ENCODE results near the gene EDC3. TPM values are rescaled to one million over a fixed set of nuclear protein-coding genes. Genes with fewer than 3 reads are reported as not detected.

Gene EDC3
- total RNA-seq, 1 donor from 2014 or later, result 17.2 TPM

- intact Hi-C loops (cut with micrococcal nuclease), result no loop called here
- no peak overlapping the region for H3K27ac ChIP-seq (replicated peaks)
- H3K4me3 ChIP-seq, result no peak overlapping the region
- H3K36me3 ChIP-seq, result peaks cover 41% of the 10 kb centered on the region
- no peak for TF ChIP-seq CTCF (IDR thresholded peaks at IDR 0.05; ENCODE audit: borderline replicate concordance)
- no peaks in the 10 kb centered on the region for H3K27me3 ChIP-seq (ENCODE audit: low read depth)
- DNase-seq, result no peak
- no peaks in the 10 kb centered on the region for H3K9me3 ChIP-seq (replicated peaks)
- peaks cover 20% of the 10 kb centered on the region for H3K4me1 ChIP-seq
These were observed 103.6 kb downstream of the EDC3 start for GRCh38 chr15:74592222-74592621.

- no peak overlapping the region for H3K4me3 ChIP-seq
- intact Hi-C loops (cut with micrococcal nuclease), result no loop called here
- no peaks in the 10 kb centered on the region for H3K27me3 ChIP-seq (ENCODE audit: low read depth)
- H3K27ac ChIP-seq (replicated peaks), result no peak overlapping the region
- no peak for TF ChIP-seq CTCF (IDR thresholded peaks at IDR 0.05; ENCODE audit: borderline replicate concordance)
- peaks cover 41% of the 10 kb centered on the region for H3K36me3 ChIP-seq
- no peaks in the 10 kb centered on the region for H3K9me3 ChIP-seq (replicated peaks)
- H3K4me1 ChIP-seq, result peaks cover 29% of the 10 kb centered on the region
- no peak for DNase-seq
These were observed 106.0 kb downstream of the EDC3 start for GRCh38 chr15:74589826-74590225.

GRCh38 chr15:74585857-74586256, 110.0 kb downstream of the EDC3 start:
- no peaks in the 10 kb centered on the region for H3K9me3 ChIP-seq (replicated peaks)
- DNase-seq, result no peak
- intact Hi-C loops (cut with micrococcal nuclease), result no loop called here
- peaks cover 10% of the 10 kb centered on the region for H3K36me3 ChIP-seq
- no peak overlapping the region for H3K4me3 ChIP-seq
- peaks cover 31% of the 10 kb centered on the region for H3K4me1 ChIP-seq
- H3K27ac ChIP-seq (replicated peaks), result no peak overlapping the region
- H3K27me3 ChIP-seq (ENCODE audit: low read depth), result no peaks in the 10 kb centered on the region
- no peak for TF ChIP-seq CTCF (IDR thresholded peaks at IDR 0.05; ENCODE audit: borderline replicate concordance)

- intact Hi-C loops (cut with micrococcal nuclease), result no loop called here
- TF ChIP-seq CTCF (IDR thresholded peaks at IDR 0.05; ENCODE audit: borderline replicate concordance), result no peak
- H3K36me3 ChIP-seq, result peaks cover 3% of the 10 kb centered on the region
- H3K27ac ChIP-seq (replicated peaks), result no peak overlapping the region
- H3K9me3 ChIP-seq (replicated peaks), result no peaks in the 10 kb centered on the region
- H3K4me3 ChIP-seq, result no peak overlapping the region
- peaks cover 31% of the 10 kb centered on the region for H3K4me1 ChIP-seq
- no peaks in the 10 kb centered on the region for H3K27me3 ChIP-seq (ENCODE audit: low read depth)
- DNase-seq, result no peak
These were observed 110.6 kb downstream of the EDC3 start for GRCh38 chr15:74585191-74585590.

- no peak overlapping the region for H3K27ac ChIP-seq (replicated peaks)
- no peaks in the 10 kb centered on the region for H3K9me3 ChIP-seq (replicated peaks)
- no peaks in the 10 kb centered on the region for H3K27me3 ChIP-seq (ENCODE audit: low read depth)
- H3K4me1 ChIP-seq, result peaks cover 29% of the 10 kb centered on the region
- intact Hi-C loops (cut with micrococcal nuclease), result no loop called here
- DNase-seq, result no peak
- peaks cover under 1% of the 10 kb centered on the region for H3K36me3 ChIP-seq
- TF ChIP-seq CTCF (IDR thresholded peaks at IDR 0.05; ENCODE audit: borderline replicate concordance), result no peak
- no peak overlapping the region for H3K4me3 ChIP-seq
These were observed 111.0 kb downstream of the EDC3 start for GRCh38 chr15:74584779-74585178.

GRCh38 chr15:74584204-74584603, 111.6 kb downstream of the EDC3 start:
- DNase-seq, result no peak
- H3K9me3 ChIP-seq (replicated peaks), result no peaks in the 10 kb centered on the region
- H3K36me3 ChIP-seq, result no peaks in the 10 kb centered on the region
- intact Hi-C loops (cut with micrococcal nuclease), result no loop called here
- H3K27ac ChIP-seq (replicated peaks), result no peak overlapping the region
- TF ChIP-seq CTCF (IDR thresholded peaks at IDR 0.05; ENCODE audit: borderline replicate concordance), result no peak
- no peak overlapping the region for H3K4me3 ChIP-seq
- H3K4me1 ChIP-seq, result peaks cover 24% of the 10 kb centered on the region
- no peaks in the 10 kb centered on the region for H3K27me3 ChIP-seq (ENCODE audit: low read depth)
